ENCODE results near the gene ZSCAN30. TPM values are rescaled to one million over a fixed set of nuclear protein-coding genes. Genes with fewer than 3 reads are reported as not detected.
A peak's percentile ranks its signal among the peaks of the same experiment; 100 is the strongest.

ZSCAN30 gene
- total RNA-seq, 1 experiment from 2014 or later, result 12.1 TPM

DNA sequence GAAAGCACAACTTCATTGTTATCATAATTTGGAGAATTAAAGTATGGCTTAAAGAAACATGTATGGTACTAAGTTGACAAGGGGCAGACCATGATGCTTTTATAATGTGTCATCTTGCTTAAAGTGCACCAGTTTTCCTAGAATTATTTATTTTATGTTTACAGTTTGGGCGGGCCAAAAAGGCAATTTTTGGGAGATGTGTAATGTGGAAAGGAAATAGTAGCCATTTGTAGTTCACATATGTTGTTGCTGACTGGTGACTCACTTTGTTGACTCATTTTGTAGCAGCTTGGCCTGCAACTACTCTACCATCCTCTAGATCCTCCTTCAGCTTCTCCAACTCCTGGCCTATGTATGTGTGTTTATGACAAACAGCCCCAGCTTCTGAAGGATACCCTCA lies 7.7 kb downstream of the ZSCAN30 start:
- intact Hi-C loops (cut with micrococcal nuclease; ENCODE audit: unreplicated experiment), result no loop called here
- POLR2A ChIA-PET, result no interaction called here
- in situ Hi-C loops (cut with HindIII; ENCODE audit: low pct_unique_long_range_greater_than_20kb, low sequenced_read_pairs), result no loop called here
- no peaks in the 10 kb centered on the region for H3K27me3 ChIP-seq (ENCODE audit: control insufficient read depth, insufficient read depth, low read length)
- TF ChIP-seq, protein P1, sequence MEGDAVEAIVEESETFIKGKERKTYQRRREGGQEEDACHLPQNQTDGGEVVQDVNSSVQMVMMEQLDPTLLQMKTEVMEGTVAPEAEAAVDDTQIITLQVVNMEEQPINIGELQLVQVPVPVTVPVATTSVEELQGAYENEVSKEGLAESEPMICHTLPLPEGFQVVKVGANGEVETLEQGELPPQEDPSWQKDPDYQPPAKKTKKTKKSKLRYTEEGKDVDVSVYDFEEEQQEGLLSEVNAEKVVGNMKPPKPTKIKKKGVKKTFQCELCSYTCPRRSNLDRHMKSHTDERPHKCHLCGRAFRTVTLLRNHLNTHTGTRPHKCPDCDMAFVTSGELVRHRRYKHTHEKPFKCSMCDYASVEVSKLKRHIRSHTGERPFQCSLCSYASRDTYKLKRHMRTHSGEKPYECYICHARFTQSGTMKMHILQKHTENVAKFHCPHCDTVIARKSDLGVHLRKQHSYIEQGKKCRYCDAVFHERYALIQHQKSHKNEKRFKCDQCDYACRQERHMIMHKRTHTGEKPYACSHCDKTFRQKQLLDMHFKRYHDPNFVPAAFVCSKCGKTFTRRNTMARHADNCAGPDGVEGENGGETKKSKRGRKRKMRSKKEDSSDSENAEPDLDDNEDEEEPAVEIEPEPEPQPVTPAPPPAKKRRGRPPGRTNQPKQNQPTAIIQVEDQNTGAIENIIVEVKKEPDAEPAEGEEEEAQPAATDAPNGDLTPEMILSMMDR (IDR thresholded peaks at IDR 0.05), result no peak
- TF ChIP-seq SIN3A (IDR thresholded peaks at IDR 0.05; ENCODE audit: borderline replicate concordance, insufficient read depth, low read depth, low read length) (no peak), POLR2AphosphoS5 (IDR thresholded peaks at IDR 0.05; ENCODE audit: low read depth, low read length) (no peak), TCF7L2 (IDR thresholded peaks at IDR 0.05; ENCODE audit: low read depth, low read length) (no peak)
- TF ChIP-seq, protein P2, sequence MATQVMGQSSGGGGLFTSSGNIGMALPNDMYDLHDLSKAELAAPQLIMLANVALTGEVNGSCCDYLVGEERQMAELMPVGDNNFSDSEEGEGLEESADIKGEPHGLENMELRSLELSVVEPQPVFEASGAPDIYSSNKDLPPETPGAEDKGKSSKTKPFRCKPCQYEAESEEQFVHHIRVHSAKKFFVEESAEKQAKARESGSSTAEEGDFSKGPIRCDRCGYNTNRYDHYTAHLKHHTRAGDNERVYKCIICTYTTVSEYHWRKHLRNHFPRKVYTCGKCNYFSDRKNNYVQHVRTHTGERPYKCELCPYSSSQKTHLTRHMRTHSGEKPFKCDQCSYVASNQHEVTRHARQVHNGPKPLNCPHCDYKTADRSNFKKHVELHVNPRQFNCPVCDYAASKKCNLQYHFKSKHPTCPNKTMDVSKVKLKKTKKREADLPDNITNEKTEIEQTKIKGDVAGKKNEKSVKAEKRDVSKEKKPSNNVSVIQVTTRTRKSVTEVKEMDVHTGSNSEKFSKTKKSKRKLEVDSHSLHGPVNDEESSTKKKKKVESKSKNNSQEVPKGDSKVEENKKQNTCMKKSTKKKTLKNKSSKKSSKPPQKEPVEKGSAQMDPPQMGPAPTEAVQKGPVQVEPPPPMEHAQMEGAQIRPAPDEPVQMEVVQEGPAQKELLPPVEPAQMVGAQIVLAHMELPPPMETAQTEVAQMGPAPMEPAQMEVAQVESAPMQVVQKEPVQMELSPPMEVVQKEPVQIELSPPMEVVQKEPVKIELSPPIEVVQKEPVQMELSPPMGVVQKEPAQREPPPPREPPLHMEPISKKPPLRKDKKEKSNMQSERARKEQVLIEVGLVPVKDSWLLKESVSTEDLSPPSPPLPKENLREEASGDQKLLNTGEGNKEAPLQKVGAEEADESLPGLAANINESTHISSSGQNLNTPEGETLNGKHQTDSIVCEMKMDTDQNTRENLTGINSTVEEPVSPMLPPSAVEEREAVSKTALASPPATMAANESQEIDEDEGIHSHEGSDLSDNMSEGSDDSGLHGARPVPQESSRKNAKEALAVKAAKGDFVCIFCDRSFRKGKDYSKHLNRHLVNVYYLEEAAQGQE (IDR thresholded peaks at IDR 0.05; ENCODE audit: insufficient read depth in 1 of 2, low read depth in 2 of 2, low read length in 1 of 2), result no peak
- H3K4me1 ChIP-seq (ENCODE audit: control insufficient read depth, insufficient read depth, low read length), result no peaks in the 10 kb centered on the region
- no peaks in the 10 kb centered on the region for H3K36me3 ChIP-seq (ENCODE audit: control insufficient read depth, insufficient read depth, low read length)
- CTCF ChIA-PET, result no interaction called here
- no peak overlapping the region for H3K4me3 ChIP-seq (ENCODE audit: low read depth in 2 of 2, low read length in 2 of 2)
- peaks cover 39% of the 10 kb centered on the region for H3K9me3 ChIP-seq (ENCODE audit: control insufficient read depth, insufficient read depth, low read depth, low read length)
- BruUV-seq (replicated peaks), result no TSS peak
- no peak for ATAC-seq
- no peak overlapping the region for H3K27ac ChIP-seq (ENCODE audit: low read length)
- peak; percentile 25 for DNase-seq (ENCODE audit: low read depth, low spot score)

DNA sequence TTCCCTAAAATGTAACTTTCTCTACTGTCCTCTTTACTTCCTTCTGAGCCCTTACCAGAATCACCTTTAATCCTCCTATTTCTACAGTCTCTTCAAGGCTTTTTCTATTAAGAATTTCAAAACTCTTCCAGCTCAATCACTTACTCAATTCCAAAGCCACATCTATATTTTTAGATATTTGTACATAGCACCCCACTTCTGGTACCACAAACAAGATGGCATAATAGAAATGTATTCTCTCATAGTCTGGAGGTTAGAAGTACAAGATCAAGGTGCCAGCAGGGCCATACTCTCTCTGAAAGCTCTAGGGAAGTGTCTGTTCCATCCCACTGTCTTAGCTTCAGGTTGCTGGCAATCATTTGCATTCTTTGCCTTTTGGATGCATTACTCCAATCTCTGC lies 11.1 kb downstream of the ZSCAN30 start:
- H3K9me3 ChIP-seq (ENCODE audit: control insufficient read depth, insufficient read depth, low read depth, low read length), result peaks cover 29% of the 10 kb centered on the region
- in situ Hi-C loops (cut with HindIII; ENCODE audit: low pct_unique_long_range_greater_than_20kb, low sequenced_read_pairs), result no loop called here
- CTCF ChIA-PET, result no interaction called here
- H3K27ac ChIP-seq (ENCODE audit: low read length), result no peak overlapping the region
- intact Hi-C loops (cut with micrococcal nuclease; ENCODE audit: unreplicated experiment), result no loop called here
- no peaks in the 10 kb centered on the region for H3K4me1 ChIP-seq (ENCODE audit: control insufficient read depth, insufficient read depth, low read length)
- POLR2A ChIA-PET, result no interaction called here
- no peak overlapping the region for H3K4me3 ChIP-seq (ENCODE audit: low read depth in 2 of 2, low read length in 2 of 2)
- TF ChIP-seq, protein P1 (IDR thresholded peaks at IDR 0.05), result no peak
- TF ChIP-seq, protein P2 (IDR thresholded peaks at IDR 0.05; ENCODE audit: insufficient read depth in 1 of 2, low read depth in 2 of 2, low read length in 1 of 2), result no peak
- TF ChIP-seq SIN3A (IDR thresholded peaks at IDR 0.05; ENCODE audit: borderline replicate concordance, insufficient read depth, low read depth, low read length) (no peak), POLR2AphosphoS5 (IDR thresholded peaks at IDR 0.05; ENCODE audit: low read depth, low read length) (no peak), TCF7L2 (IDR thresholded peaks at IDR 0.05; ENCODE audit: low read depth, low read length) (no peak)
- no TSS peak for BruUV-seq (replicated peaks)
- ATAC-seq, result no peak
- DNase-seq (ENCODE audit: low read depth, low spot score), result no peak
- no peaks in the 10 kb centered on the region for H3K27me3 ChIP-seq (ENCODE audit: control insufficient read depth, insufficient read depth, low read length)
- no peaks in the 10 kb centered on the region for H3K36me3 ChIP-seq (ENCODE audit: control insufficient read depth, insufficient read depth, low read length)

All from Panc1 (cell line).